ENCODE data around the gene LAMA1. TPM values are rescaled to one million over a fixed set of nuclear protein-coding genes. Genes with fewer than 3 reads are reported as not detected.

Gene LAMA1
- total and polyA plus RNA-seq, 7 experiments from 2014 or later = not detected

GRCh38 chr18:7023063-7023580, 94.5 kb downstream of the LAMA1 start:
- Mint-ChIP-seq H3K4me3 (no peak overlapping the region), H3K36me3 (no peaks in the 10 kb centered on the region), H3K27ac (no peak overlapping the region), H3K27me3 (peaks cover 0 to 5% (median 0%) of the 10 kb centered on the region in 5 donors), H3K4me1 (no peaks in the 10 kb centered on the region), H3K9me3 (peaks cover 0 to 3% (median 0%) of the 10 kb centered on the region in 11 donors)
- Histone ChIP-seq H3K36me3 (ENCODE audit: control insufficient read depth in 2 of 3, insufficient read depth in 3 of 3, low read length in 3 of 3) (no peaks in the 10 kb centered on the region), H3K4me3 (ENCODE audit: low read length) (no peak overlapping the region), H3K27me3 (ENCODE audit: control insufficient read depth in 2 of 2, insufficient read depth in 2 of 2, low read length in 2 of 2) (no peaks in the 10 kb centered on the region), H3K4me1 (ENCODE audit: control insufficient read depth in 2 of 2, insufficient read depth in 2 of 2, low read length in 2 of 2) (no peaks in the 10 kb centered on the region), H3K9me3 (ENCODE audit: control insufficient read depth in 2 of 3, low read length in 3 of 3) (no peaks in the 10 kb centered on the region), H3K27ac (ENCODE audit: low read depth, low read length) (no peak overlapping the region)
- CTCF ChIA-PET = no interaction called here
- POLR2A ChIA-PET = no interaction called here
- no peak for ATAC-seq
- intact Hi-C loops (cut with micrococcal nuclease) = no loop called here
- DNase-seq = no peak

DNA sequence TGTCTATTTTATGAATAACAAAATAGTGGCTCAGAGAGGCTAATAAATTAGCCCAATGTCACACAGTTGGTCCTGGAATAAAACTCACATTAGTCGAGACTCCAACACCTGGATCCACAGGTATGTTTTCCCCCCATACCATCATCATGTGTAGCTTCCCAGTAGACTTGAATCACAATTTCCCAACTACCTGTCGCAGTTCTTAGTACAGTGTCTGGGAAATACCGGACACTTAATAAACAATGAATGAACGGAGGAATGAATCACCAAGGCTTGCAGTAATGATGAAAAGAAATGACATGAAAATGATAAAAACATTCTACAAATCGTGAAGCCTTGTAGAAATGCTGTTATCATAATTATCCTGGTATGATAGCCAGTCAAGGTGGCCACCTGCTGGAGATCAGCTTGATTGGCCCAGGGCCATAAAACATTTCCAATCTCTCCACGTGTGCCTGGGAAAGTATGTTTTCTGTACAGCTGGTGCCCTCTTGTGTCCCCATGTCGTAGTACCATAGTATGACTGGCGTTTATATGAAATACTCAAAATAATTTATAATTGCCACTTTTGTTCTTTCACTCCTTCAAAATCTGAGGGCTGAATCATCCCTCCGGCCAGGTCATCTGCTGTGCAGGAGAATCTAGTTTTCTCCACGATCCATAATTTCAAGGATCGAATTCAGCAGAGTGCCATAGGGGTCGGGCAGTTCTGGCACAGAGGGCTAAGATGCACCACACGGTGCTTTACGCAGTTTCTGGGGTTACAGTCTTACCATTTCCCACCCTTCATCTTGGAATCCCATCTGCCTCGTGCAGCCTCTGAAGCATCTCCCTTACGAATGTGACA, 95.4 kb downstream of the LAMA1 start:
- no peaks in the 10 kb centered on the region for H3K36me3 ChIP-seq (ENCODE audit: control insufficient read depth in 2 of 3, insufficient read depth in 3 of 3, low read length in 3 of 3)
- POLR2A ChIA-PET = no interaction called here
- Mint-ChIP-seq H3K9me3 (peaks cover 0 to 3% (median 0%) of the 10 kb centered on the region in 11 donors), H3K27ac (no peak overlapping the region), H3K36me3 (no peaks in the 10 kb centered on the region), H3K4me1 (no peaks in the 10 kb centered on the region), H3K27me3 (peaks cover 0 to 5% (median 0%) of the 10 kb centered on the region in 5 donors), H3K4me3 (no peak overlapping the region)
- H3K4me1 ChIP-seq (ENCODE audit: control insufficient read depth in 2 of 2, insufficient read depth in 2 of 2, low read length in 2 of 2) = no peaks in the 10 kb centered on the region
- intact Hi-C loops (cut with micrococcal nuclease) = no loop called here
- CTCF ChIA-PET = no interaction called here
- H3K9me3 ChIP-seq (ENCODE audit: control insufficient read depth in 2 of 3, low read length in 3 of 3) = no peaks in the 10 kb centered on the region
- ATAC-seq = no peak
- no peak for DNase-seq
- H3K4me3 ChIP-seq (ENCODE audit: low read length) = no peak overlapping the region
- H3K27me3 ChIP-seq (ENCODE audit: control insufficient read depth in 2 of 2, insufficient read depth in 2 of 2, low read length in 2 of 2) = no peaks in the 10 kb centered on the region
- no peak overlapping the region for H3K27ac ChIP-seq (ENCODE audit: low read depth, low read length)

DNA sequence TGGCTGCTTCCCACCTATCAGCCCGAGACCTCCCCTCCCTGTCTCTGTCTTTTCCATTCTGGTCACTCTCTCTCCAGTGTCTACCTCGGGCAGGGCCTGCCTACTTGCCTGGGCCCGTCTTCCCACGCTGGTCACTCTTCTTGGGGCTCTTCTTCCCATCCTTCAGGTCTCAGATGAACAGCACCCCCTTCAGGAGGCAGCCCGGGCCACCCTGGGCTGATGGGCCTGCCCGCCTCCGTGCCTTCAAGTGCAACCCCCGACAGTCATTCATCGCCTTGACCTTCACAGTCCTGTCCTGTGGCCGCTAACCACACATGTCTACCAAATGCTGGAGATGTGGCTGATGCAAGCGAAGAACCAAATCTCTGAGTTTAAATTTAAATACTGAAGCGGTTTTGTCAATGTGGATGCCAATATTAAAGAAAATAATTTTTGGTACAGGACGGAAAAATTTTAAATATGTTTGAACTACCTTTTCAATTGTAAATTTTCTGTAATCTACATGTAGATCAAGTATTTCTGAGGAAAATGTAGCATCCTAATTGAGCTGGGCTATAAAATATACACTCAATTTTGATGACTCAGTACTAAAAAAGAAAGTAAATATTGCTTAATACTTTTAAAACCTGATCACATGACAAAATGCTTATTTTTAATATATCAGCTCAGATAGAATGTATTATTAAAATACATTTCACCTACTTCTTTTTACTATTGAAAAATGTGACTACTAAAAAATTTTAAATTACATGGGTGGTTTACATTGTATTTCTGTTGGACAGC, 96.4 kb downstream of the LAMA1 start:
- no peak for DNase-seq
- no peak overlapping the region for H3K27ac Mint-ChIP-seq
- POLR2A ChIA-PET = no interaction called here
- H3K9me3 Mint-ChIP-seq = peaks cover 0 to 3% (median 0%) of the 10 kb centered on the region in 11 donors
- H3K27me3 ChIP-seq (ENCODE audit: control insufficient read depth in 2 of 2, insufficient read depth in 2 of 2, low read length in 2 of 2) = no peaks in the 10 kb centered on the region
- H3K36me3 ChIP-seq (ENCODE audit: control insufficient read depth in 2 of 3, insufficient read depth in 3 of 3, low read length in 3 of 3) = no peaks in the 10 kb centered on the region
- peaks cover 0 to 5% (median 0%) of the 10 kb centered on the region in 5 donors for H3K27me3 Mint-ChIP-seq
- H3K4me1 Mint-ChIP-seq = no peaks in the 10 kb centered on the region
- no peaks in the 10 kb centered on the region for H3K4me1 ChIP-seq (ENCODE audit: control insufficient read depth in 2 of 2, insufficient read depth in 2 of 2, low read length in 2 of 2)
- intact Hi-C loops (cut with micrococcal nuclease) = no loop called here
- no peak overlapping the region for H3K27ac ChIP-seq (ENCODE audit: low read depth, low read length)
- no peak overlapping the region for H3K4me3 ChIP-seq (ENCODE audit: low read length)
- no peak for ATAC-seq
- H3K36me3 Mint-ChIP-seq = no peaks in the 10 kb centered on the region
- H3K9me3 ChIP-seq (ENCODE audit: control insufficient read depth in 2 of 3, low read length in 3 of 3) = no peaks in the 10 kb centered on the region
- CTCF ChIA-PET = no interaction called here
- H3K4me3 Mint-ChIP-seq = no peak overlapping the region

DNA sequence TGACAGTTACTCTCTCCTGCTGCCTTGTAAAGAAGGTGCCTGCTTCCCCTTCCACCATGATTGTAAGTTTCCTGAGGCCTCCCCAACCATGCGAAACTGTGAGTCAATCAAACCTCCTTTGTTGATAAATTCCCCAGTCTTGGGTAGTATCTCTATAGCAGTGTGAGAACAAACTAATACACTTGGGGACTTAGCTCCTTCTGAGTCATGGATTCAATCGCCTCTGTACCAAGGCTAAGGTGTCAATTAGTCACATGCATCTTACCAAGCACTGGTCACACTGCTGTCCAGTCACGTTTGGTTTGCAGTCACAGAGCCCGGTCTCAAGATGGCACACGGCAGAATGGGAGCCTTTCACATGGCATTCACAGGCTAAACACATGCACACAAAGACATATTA, 100.6 kb downstream of the LAMA1 start:
- Histone ChIP-seq H3K9me3 (ENCODE audit: control insufficient read depth in 2 of 3, low read length in 3 of 3) (no peaks in the 10 kb centered on the region), H3K27ac (ENCODE audit: low read depth, low read length) (no peak overlapping the region), H3K4me3 (ENCODE audit: low read length) (no peak overlapping the region), H3K27me3 (ENCODE audit: control insufficient read depth in 2 of 2, insufficient read depth in 2 of 2, low read length in 2 of 2) (no peaks in the 10 kb centered on the region), H3K36me3 (ENCODE audit: control insufficient read depth in 2 of 3, insufficient read depth in 3 of 3, low read length in 3 of 3) (no peaks in the 10 kb centered on the region), H3K4me1 (ENCODE audit: control insufficient read depth in 2 of 2, insufficient read depth in 2 of 2, low read length in 2 of 2) (no peaks in the 10 kb centered on the region)
- CTCF ChIA-PET = no interaction called here
- H3K9me3 Mint-ChIP-seq = peaks cover 0 to 6% (median 2%) of the 10 kb centered on the region in 11 donors
- no peaks in the 10 kb centered on the region for H3K4me1 Mint-ChIP-seq
- no peak overlapping the region for H3K4me3 Mint-ChIP-seq
- no peak overlapping the region for H3K27ac Mint-ChIP-seq
- H3K27me3 Mint-ChIP-seq = peaks cover 0 to 1% (median 0%) of the 10 kb centered on the region in 5 donors
- no peak for ATAC-seq
- H3K36me3 Mint-ChIP-seq = no peaks in the 10 kb centered on the region
- intact Hi-C loops (cut with micrococcal nuclease) = no loop called here
- no peak for DNase-seq
- POLR2A ChIA-PET = no interaction called here

DNA sequence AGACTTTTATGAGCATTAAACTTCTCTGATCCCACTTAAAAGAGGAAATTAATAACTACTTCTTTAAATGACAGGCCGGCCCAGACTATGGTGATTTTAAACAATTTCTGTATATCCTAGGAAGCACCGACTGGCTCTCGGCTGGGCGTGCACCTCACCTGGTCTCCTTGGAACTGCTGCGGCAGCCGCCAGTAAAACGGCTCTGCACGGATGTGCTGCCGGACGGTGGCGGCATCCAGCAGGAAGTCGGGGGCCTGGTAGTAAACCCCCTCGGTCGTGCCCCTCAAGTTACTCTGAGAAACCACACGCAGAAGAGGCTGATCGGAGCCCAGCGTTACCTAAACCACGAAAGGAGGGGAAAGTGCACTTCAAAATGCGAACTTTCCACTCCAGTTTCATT, 106.5 kb downstream of the LAMA1 start:
- no peak overlapping the region for H3K27ac Mint-ChIP-seq
- no peaks in the 10 kb centered on the region for H3K36me3 Mint-ChIP-seq
- Histone ChIP-seq H3K9me3 (ENCODE audit: control insufficient read depth in 2 of 3, low read length in 3 of 3) (no peaks in the 10 kb centered on the region), H3K27ac (ENCODE audit: low read depth, low read length) (no peak overlapping the region), H3K36me3 (ENCODE audit: control insufficient read depth in 2 of 3, insufficient read depth in 3 of 3, low read length in 3 of 3) (no peaks in the 10 kb centered on the region), H3K27me3 (ENCODE audit: control insufficient read depth in 2 of 2, insufficient read depth in 2 of 2, low read length in 2 of 2) (no peaks in the 10 kb centered on the region), H3K4me3 (ENCODE audit: low read length) (no peak overlapping the region), H3K4me1 (ENCODE audit: control insufficient read depth in 2 of 2, insufficient read depth in 2 of 2, low read length in 2 of 2) (no peaks in the 10 kb centered on the region)
- POLR2A ChIA-PET = no interaction called here
- ATAC-seq = no peak
- DNase-seq = no peak
- H3K4me3 Mint-ChIP-seq = no peak overlapping the region
- H3K27me3 Mint-ChIP-seq = peaks cover 0 to 10% (median 0%) of the 10 kb centered on the region in 5 donors
- CTCF ChIA-PET = no interaction called here
- intact Hi-C loops (cut with micrococcal nuclease) = no loop called here
- H3K4me1 Mint-ChIP-seq = no peaks in the 10 kb centered on the region
- H3K9me3 Mint-ChIP-seq = peaks cover 0 to 6% (median 1%) of the 10 kb centered on the region in 11 donors

DNA sequence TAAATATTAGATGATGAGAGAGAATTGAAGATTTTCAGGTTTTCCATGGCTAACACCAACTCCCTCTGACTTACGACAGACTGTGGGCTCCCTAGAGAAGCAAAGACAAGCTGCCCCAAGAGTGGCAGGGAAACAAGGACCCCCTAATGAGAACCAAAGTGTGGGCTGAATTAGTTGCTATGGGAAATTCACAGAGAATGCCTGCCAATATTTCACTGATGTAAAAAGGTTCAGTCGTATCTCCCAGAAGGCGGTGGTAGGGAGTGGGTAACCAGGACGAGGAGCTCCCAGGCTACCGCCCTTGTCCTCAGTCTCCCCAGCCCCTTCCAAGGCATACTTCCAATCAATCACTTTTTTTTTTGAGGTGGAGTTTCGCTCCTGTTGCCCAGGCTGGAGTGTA, 113.6 kb downstream of the LAMA1 start:
- Histone ChIP-seq H3K4me3 (ENCODE audit: low read length) (no peak overlapping the region), H3K9me3 (ENCODE audit: control insufficient read depth in 2 of 3, low read length in 3 of 3) (no peaks in the 10 kb centered on the region), H3K27me3 (ENCODE audit: control insufficient read depth in 2 of 2, insufficient read depth in 2 of 2, low read length in 2 of 2) (no peaks in the 10 kb centered on the region), H3K27ac (ENCODE audit: low read depth, low read length) (no peak overlapping the region), H3K36me3 (ENCODE audit: control insufficient read depth in 2 of 3, insufficient read depth in 3 of 3, low read length in 3 of 3) (no peaks in the 10 kb centered on the region), H3K4me1 (ENCODE audit: control insufficient read depth in 2 of 2, insufficient read depth in 2 of 2, low read length in 2 of 2) (no peaks in the 10 kb centered on the region)
- Mint-ChIP-seq H3K36me3 (no peaks in the 10 kb centered on the region), H3K4me1 (no peaks in the 10 kb centered on the region), H3K27ac (no peak overlapping the region), H3K9me3 (peaks cover 0 to 3% (median 0%) of the 10 kb centered on the region in 11 donors), H3K4me3 (no peak overlapping the region), H3K27me3 (peaks cover 0 to 7% (median 0%) of the 10 kb centered on the region in 5 donors)
- ChIA-PET CTCF (no interaction called here), POLR2A (no interaction called here)
- ATAC-seq (no peak), DNase-seq (no peak)
- intact Hi-C loops (cut with micrococcal nuclease) = no loop called here

All from naive thymus-derived CD4-positive, alpha-beta T cell (primary cell).